ENCODE data around the gene ZDHHC13. TPM values are rescaled to one million over a fixed set of nuclear protein-coding genes. Genes with fewer than 3 reads are reported as not detected.

Gene ZDHHC13
- total RNA-seq, 1 donor from 2014 or later, result 10.6 TPM

DNA sequence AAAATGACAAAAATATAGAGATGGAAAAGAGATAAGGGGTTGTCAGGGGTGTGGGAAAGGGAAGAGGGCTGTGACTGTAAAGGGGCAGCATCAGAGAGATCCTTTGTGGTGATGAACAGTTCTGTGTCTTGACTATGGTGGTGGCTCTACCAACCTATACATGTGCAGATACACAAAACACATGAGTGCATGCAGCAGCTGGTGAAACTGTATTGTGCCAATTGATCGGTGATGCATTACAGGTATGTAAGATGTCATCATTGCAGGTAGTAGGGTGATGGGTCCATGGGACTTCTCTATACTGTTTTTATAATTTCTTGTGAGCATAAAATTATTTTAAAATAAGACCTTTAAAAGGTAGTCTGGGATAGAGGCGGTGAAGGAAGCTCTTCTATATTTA lies 24.1 kb upstream of the ZDHHC13 start:
- Histone ChIP-seq H4K20me1 (ENCODE audit: insufficient read depth, low read length) (no peaks in the 10 kb centered on the region), H3K9ac (ENCODE audit: low read length) (no peak overlapping the region), H3K4me3 (ENCODE audit: insufficient read depth, low read depth, low read length) (no peak overlapping the region), H3K27me3 (ENCODE audit: insufficient read depth, low read length) (no peaks in the 10 kb centered on the region), H3K9me3 (ENCODE audit: insufficient read depth, low read depth, low read length) (no peaks in the 10 kb centered on the region), H3K36me3 (ENCODE audit: insufficient read depth, low read length) (no peaks in the 10 kb centered on the region), H3K27ac (ENCODE audit: low read depth, low read length) (no peak overlapping the region), H2AFZ (ENCODE audit: low read depth, low read length) (no peak overlapping the region), H3K4me1 (ENCODE audit: insufficient read depth, low read length) (peaks cover 14% of the 10 kb centered on the region), H3K4me2 (ENCODE audit: low read length) (no peak overlapping the region), H3K79me2 (ENCODE audit: insufficient read depth, low read length) (no peaks in the 10 kb centered on the region)
- FAIRE-seq (no peak), DNase-seq (ENCODE audit: low read depth) (no peak)
- TF ChIP-seq, protein P1, sequence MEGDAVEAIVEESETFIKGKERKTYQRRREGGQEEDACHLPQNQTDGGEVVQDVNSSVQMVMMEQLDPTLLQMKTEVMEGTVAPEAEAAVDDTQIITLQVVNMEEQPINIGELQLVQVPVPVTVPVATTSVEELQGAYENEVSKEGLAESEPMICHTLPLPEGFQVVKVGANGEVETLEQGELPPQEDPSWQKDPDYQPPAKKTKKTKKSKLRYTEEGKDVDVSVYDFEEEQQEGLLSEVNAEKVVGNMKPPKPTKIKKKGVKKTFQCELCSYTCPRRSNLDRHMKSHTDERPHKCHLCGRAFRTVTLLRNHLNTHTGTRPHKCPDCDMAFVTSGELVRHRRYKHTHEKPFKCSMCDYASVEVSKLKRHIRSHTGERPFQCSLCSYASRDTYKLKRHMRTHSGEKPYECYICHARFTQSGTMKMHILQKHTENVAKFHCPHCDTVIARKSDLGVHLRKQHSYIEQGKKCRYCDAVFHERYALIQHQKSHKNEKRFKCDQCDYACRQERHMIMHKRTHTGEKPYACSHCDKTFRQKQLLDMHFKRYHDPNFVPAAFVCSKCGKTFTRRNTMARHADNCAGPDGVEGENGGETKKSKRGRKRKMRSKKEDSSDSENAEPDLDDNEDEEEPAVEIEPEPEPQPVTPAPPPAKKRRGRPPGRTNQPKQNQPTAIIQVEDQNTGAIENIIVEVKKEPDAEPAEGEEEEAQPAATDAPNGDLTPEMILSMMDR (IDR thresholded peaks at IDR 0.05; ENCODE audit: insufficient read depth, low read depth, low read length), result no peak
- TF ChIP-seq EZH2 (IDR thresholded peaks at IDR 0.05; ENCODE audit: insufficient read depth, low read length), result no peak
- peaks cover 17% of the 10 kb centered on the region for H3K4me1 Mint-ChIP-seq (ENCODE audit: low read depth, unreplicated experiment)
- no peak overlapping the region for H3K27ac Mint-ChIP-seq (ENCODE audit: unreplicated experiment)
- H3K27me3 Mint-ChIP-seq (ENCODE audit: low read depth, unreplicated experiment), result peaks cover 21% of the 10 kb centered on the region
- H3K4me3 Mint-ChIP-seq (ENCODE audit: unreplicated experiment), result no peak overlapping the region
- H3K9me3 Mint-ChIP-seq (ENCODE audit: unreplicated experiment), result peaks cover 6% of the 10 kb centered on the region
- no peaks in the 10 kb centered on the region for H3K36me3 Mint-ChIP-seq (ENCODE audit: low read depth, unreplicated experiment)

DNA sequence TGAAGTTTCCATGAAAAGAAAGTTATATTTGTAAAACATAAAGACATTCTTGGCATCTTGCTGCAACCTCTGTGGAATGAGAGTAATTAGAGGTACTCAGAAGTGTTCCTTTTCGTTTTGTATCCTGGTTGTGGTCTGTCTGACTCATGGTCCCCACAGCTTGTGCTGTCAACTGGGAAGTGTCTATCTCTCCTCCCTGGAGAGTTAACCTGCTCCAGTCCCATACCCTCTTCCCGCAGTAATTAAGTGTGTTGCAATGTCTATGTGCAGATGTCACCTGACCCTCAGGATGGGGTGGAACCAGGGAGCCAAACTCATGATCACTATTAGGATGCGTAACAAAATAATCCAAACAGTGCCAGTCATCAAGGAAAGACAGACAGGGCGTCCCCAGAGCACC lies 23.0 kb upstream of the ZDHHC13 start:
- H3K4me3 Mint-ChIP-seq (ENCODE audit: unreplicated experiment), result no peak overlapping the region

DNA sequence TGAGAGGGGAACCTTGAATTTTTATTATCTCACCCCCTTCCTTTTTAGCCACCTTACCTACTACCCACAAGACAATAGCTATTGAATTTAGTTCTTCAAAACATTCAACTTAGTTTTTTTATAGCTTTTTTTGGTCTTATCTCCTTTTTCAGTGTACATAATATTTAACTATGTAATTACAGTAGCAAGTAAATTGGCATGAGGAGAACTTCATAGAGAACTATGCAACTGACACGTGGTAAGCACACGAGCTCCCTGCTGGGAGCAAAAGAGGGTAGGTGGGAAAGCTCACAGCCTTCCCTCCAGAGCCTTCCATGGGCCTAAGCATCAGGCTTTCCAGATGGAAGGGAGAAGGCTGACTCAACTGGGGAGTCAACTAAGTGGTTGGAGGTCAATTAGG lies 22.1 kb upstream of the ZDHHC13 start:
- Histone ChIP-seq H3K4me3 (ENCODE audit: insufficient read depth, low read depth, low read length) (no peak overlapping the region), H4K20me1 (ENCODE audit: insufficient read depth, low read length) (no peaks in the 10 kb centered on the region), H3K4me1 (ENCODE audit: insufficient read depth, low read length) (peaks cover 9% of the 10 kb centered on the region), H3K4me2 (ENCODE audit: low read length) (no peak overlapping the region), H2AFZ (ENCODE audit: low read depth, low read length) (no peak overlapping the region), H3K27me3 (ENCODE audit: insufficient read depth, low read length) (peaks cover 5% of the 10 kb centered on the region), H3K36me3 (ENCODE audit: insufficient read depth, low read length) (no peaks in the 10 kb centered on the region), H3K9me3 (ENCODE audit: insufficient read depth, low read depth, low read length) (no peaks in the 10 kb centered on the region), H3K27ac (ENCODE audit: low read depth, low read length) (no peak overlapping the region), H3K9ac (ENCODE audit: low read length) (no peak overlapping the region), H3K79me2 (ENCODE audit: insufficient read depth, low read length) (no peaks in the 10 kb centered on the region)
- H3K27me3 Mint-ChIP-seq (ENCODE audit: low read depth, unreplicated experiment), result peaks cover 37% of the 10 kb centered on the region
- no peak overlapping the region for H3K27ac Mint-ChIP-seq (ENCODE audit: unreplicated experiment)
- H3K4me1 Mint-ChIP-seq (ENCODE audit: low read depth, unreplicated experiment), result peaks cover 14% of the 10 kb centered on the region
- FAIRE-seq, result no peak
- H3K4me3 Mint-ChIP-seq (ENCODE audit: unreplicated experiment), result no peak overlapping the region
- no peaks in the 10 kb centered on the region for H3K36me3 Mint-ChIP-seq (ENCODE audit: low read depth, unreplicated experiment)
- no peak for TF ChIP-seq EZH2 (IDR thresholded peaks at IDR 0.05; ENCODE audit: insufficient read depth, low read length)
- TF ChIP-seq, protein P1 (IDR thresholded peaks at IDR 0.05; ENCODE audit: insufficient read depth, low read depth, low read length), result no peak
- DNase-seq (ENCODE audit: low read depth), result no peak
- peaks cover 6% of the 10 kb centered on the region for H3K9me3 Mint-ChIP-seq (ENCODE audit: unreplicated experiment)

More for the DNA sequence above, 23.0 kb upstream of the ZDHHC13 start:
- Histone ChIP-seq H4K20me1 (ENCODE audit: insufficient read depth, low read length) (no peaks in the 10 kb centered on the region), H3K27me3 (ENCODE audit: insufficient read depth, low read length) (no peaks in the 10 kb centered on the region), H3K36me3 (ENCODE audit: insufficient read depth, low read length) (no peaks in the 10 kb centered on the region), H3K9ac (ENCODE audit: low read length) (no peak overlapping the region), H3K4me3 (ENCODE audit: insufficient read depth, low read depth, low read length) (no peak overlapping the region), H3K27ac (ENCODE audit: low read depth, low read length) (no peak overlapping the region), H3K4me1 (ENCODE audit: insufficient read depth, low read length) (peaks cover 9% of the 10 kb centered on the region), H2AFZ (ENCODE audit: low read depth, low read length) (no peak overlapping the region), H3K79me2 (ENCODE audit: insufficient read depth, low read length) (no peaks in the 10 kb centered on the region), H3K4me2 (ENCODE audit: low read length) (peak overlapping the region; percentile 13), H3K9me3 (ENCODE audit: insufficient read depth, low read depth, low read length) (no peaks in the 10 kb centered on the region)
- H3K4me1 Mint-ChIP-seq (ENCODE audit: low read depth, unreplicated experiment), result peaks cover 14% of the 10 kb centered on the region
- peaks cover 6% of the 10 kb centered on the region for H3K9me3 Mint-ChIP-seq (ENCODE audit: unreplicated experiment)
- peaks cover 28% of the 10 kb centered on the region for H3K27me3 Mint-ChIP-seq (ENCODE audit: low read depth, unreplicated experiment)
- TF ChIP-seq, protein P1 (IDR thresholded peaks at IDR 0.05; ENCODE audit: insufficient read depth, low read depth, low read length), result no peak
- TF ChIP-seq EZH2 (IDR thresholded peaks at IDR 0.05; ENCODE audit: insufficient read depth, low read length), result no peak
- DNase-seq (ENCODE audit: low read depth) (peak; percentile 73), FAIRE-seq (no peak)
- H3K36me3 Mint-ChIP-seq (ENCODE audit: low read depth, unreplicated experiment), result no peaks in the 10 kb centered on the region
- peak overlapping the region; percentile 10 for H3K27ac Mint-ChIP-seq (ENCODE audit: unreplicated experiment)
